Common myeloid progenitor, CD34-positive (primary cell): ENCODE data around the gene TRERF1.

ENCODE experiments used
- CTCF ChIA-PET: fragments of 350-600 bp; sonication (Branson Sonifier 250); formaldehyde crosslinking; loops from one replicate; lab custom pipeline; 2021; ENCODE audit warnings: antibody characterized with exemption; lab: Charles Lee
- POLR2A ChIA-PET: fragments of 350-600 bp; sonication (Branson Sonifier 250); formaldehyde crosslinking; loops from one replicate; lab custom pipeline; 2021; ENCODE audit warnings: antibody characterized with exemption; lab: Charles Lee
- DNase-seq, 3 donors: peaks; one replicate each; pipeline versions ENCODE4 v3.0.0 to v3.0.0-alpha.2; 2013
- H3K27ac ChIP-seq, 2 experiments: 1 replicate in 1 of 2; 2 replicates in 1 of 2; pipeline ENCODE4 v1.7.0; 2013; ENCODE audit warnings: inconsistent platforms in 2 of 2, low read length in 2 of 2, mild to moderate bottlenecking in 2 of 2, low read depth in 1 of 2, moderate library complexity in 1 of 2; ENCODE audit not compliant: severe bottlenecking in 2 of 2, insufficient read depth in 1 of 2, poor library complexity in 1 of 2
- H3K27me3 ChIP-seq, 5 experiments: replicated peaks in 2 of 5; 1 replicate in 3 of 5; 2 replicates in 2 of 5; pipeline versions ENCODE4 v1.6.1 to v1.7.0; 2013; ENCODE audit warnings: low read length in 4 of 5, mild to moderate bottlenecking in 2 of 5, moderate library complexity in 2 of 5, inconsistent platforms in 1 of 5; ENCODE audit not compliant: insufficient read depth in 5 of 5, control insufficient read depth in 4 of 5
- H3K36me3 ChIP-seq, 4 experiments: 1 replicate in 2 of 4; 2 replicates in 2 of 4; pipeline versions ENCODE4 v1.6.1 to v1.7.0; 2013; ENCODE audit warnings: low read length in 3 of 4, control low read depth in 1 of 4, mild to moderate bottlenecking in 1 of 4; ENCODE audit not compliant: control insufficient read depth in 4 of 4, insufficient read depth in 4 of 4
- H3K4me1 ChIP-seq, 4 experiments: 1 replicate in 3 of 4; 2 replicates in 1 of 4; pipeline versions ENCODE4 v1.6.1 to v1.7.1; 2013; ENCODE audit warnings: low read length in 3 of 4, mild to moderate bottlenecking in 3 of 4, control low read depth in 1 of 4, inconsistent platforms in 1 of 4, moderate library complexity in 1 of 4; ENCODE audit not compliant: control insufficient read depth in 4 of 4, insufficient read depth in 4 of 4; ENCODE audit errors: control extremely low read depth in 1 of 4
- H3K4me3 ChIP-seq, 7 experiments: 1 replicate in 4 of 7; 2 replicates in 3 of 7; pipeline versions ENCODE4 v1.5.1 to v1.7.0; 2013; ENCODE audit warnings: mild to moderate bottlenecking in 7 of 7, low read length in 6 of 7, moderate library complexity in 6 of 7, inconsistent platforms in 2 of 7, low read depth in 2 of 7, control low read depth in 1 of 7; ENCODE audit not compliant: insufficient read depth in 4 of 7, control insufficient read depth in 1 of 7; ENCODE audit errors: extremely low read depth in 1 of 7
- H3K9me3 ChIP-seq, 5 experiments: 1 replicate in 4 of 5; 2 replicates in 1 of 5; pipeline versions ENCODE4 v1.6.1 to v1.7.1; 2013; ENCODE audit warnings: low read length in 4 of 5, mild to moderate bottlenecking in 2 of 5, inconsistent platforms in 1 of 5, low read depth in 1 of 5, moderate library complexity in 1 of 5; ENCODE audit not compliant: control insufficient read depth in 4 of 5, insufficient read depth in 2 of 5; ENCODE audit errors: control extremely low read depth in 1 of 5
- whole genome bisulfite sequencing: methylation state at CpG from one replicate; pipeline ENCODE4 v1.1.5; 2013; ENCODE audit not compliant: insufficient coverage; 5-methylcytosine and 5-hydroxymethylcytosine counted together

TRERF1 gene

DNA sequence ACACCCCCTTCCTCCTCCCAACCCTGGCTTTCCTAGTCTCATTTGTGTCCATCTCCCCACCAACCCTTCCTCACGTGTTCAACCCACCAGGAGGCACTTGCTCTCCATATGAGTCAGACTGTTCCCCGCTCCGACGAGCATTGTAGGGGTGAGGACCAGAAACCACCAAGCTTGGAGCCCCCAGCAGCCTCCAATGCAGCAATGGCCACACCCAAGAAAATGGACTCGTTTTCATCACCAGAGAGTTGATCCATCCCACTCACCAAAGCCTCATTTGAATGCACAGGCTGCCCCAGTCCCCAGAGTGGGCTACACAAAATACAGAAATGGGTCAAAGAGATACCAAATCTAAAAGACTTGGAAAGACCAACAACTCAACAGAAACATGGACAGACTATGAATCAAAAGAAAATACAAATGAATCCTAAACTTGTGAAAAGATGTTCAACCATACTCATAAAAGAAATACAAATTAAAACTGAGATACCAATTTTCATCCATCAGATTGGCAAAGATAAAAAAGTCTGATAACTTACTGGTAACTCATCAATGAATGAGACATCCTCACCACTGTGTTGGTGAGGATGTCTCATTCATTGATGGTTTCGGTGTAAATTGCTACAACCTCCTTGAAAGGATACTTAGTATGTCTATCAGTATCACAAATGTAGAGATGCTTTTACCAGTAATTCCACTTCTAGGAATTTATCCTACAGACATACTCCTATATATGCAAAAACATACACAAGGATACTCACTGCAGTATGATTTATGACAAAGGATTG is 68.1 kb downstream of the TRERF1 start:
- POLR2A ChIA-PET: no interaction called here
- H3K9me3 ChIP-seq: no peaks in the 10 kb centered on the region
- no peak overlapping the region for H3K4me3 ChIP-seq
- H3K27me3 ChIP-seq: no peaks in the 10 kb centered on the region
- no peaks in the 10 kb centered on the region for H3K36me3 ChIP-seq
- DNase-seq: no peak
- peaks cover 7 to 49% (median 23%) of the 10 kb centered on the region in 4 experiments for H3K4me1 ChIP-seq
- CTCF ChIA-PET: no interaction called here
- 100% methylated on average over 4 of the region's 6 CpGs for WGBS
- H3K27ac ChIP-seq: no peak overlapping the region

DNA sequence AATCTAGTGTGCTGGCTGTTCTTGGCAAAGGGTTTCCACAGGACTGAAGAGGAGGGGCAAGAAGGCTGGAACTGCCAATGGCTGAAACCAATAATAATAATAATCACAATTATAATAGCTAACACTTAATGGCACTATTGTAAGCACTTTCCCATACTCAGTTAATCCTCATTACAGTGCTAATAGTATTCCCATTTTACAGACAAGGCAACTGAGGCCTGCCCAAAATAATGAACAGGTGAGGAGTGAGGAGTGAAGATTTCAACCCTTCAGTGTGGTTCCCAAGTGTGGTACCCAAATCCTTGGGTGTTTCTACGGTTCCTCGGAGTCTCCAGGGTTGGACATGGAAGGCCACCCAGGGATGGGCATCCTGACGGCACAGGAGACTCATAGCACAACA is 69.9 kb downstream of the TRERF1 start:
- Histone ChIP-seq H3K27me3 (no peaks in the 10 kb centered on the region), H3K4me1 (peaks cover 10 to 45% (median 16%) of the 10 kb centered on the region in 4 experiments), H3K27ac (no peak overlapping the region), H3K4me3 (no peak overlapping the region), H3K9me3 (no peaks in the 10 kb centered on the region), H3K36me3 (no peaks in the 10 kb centered on the region)
- WGBS: 95% methylated on average over 3 of the region's 3 CpGs
- POLR2A ChIA-PET: no interaction called here
- DNase-seq: no peak
- CTCF ChIA-PET: interaction anchor here (1.0 to 1.4 kb wide), 2 partner anchors 14 to 22 kb away, joined by 5 to 6 read pairs; no protein-coding TSS in a partner anchor

DNA sequence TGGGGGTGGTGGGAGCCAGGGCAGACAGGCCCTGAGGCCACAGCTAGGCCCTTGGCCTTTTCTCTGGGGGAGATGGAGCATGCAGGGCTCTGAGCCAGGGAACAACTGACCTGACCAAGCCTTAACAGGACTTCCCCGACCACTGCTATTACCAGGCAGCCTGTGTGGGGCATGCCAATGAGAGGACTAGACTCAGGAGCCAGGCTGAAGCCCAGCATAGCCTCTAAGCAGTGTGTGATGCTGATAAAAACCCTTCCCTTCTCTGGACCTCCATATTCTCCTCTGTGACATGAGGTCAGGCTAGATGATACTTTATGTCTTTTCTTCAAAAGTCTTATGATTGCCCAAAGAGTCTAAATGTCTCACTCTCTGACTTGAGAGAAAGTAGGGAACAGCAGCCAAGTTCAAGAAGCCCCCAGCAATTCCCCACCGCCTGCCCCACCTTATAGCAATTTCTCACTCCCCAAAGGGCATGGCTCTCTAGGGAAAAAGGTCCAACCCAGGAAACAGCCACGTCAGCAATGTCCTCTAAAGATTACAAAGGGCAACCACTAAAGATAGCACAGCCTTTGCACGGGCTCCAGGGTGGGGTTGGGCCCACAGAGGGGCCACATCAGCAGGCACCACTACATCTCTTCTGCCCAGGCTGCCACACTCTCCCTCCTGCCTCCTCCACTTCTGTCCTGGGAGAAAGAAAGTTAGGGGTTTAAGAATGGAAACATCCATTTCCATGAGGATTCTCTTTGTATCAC is 71.3 kb downstream of the TRERF1 start:
- DNase-seq: peak in 2 of 3 donors; percentile 15 to 25
- Histone ChIP-seq H3K4me1 (peaks cover 7 to 49% (median 16%) of the 10 kb centered on the region in 4 experiments), H3K36me3 (no peaks in the 10 kb centered on the region), H3K9me3 (no peaks in the 10 kb centered on the region), H3K27ac (no peak overlapping the region), H3K27me3 (no peaks in the 10 kb centered on the region), H3K4me3 (no peak overlapping the region)
- CTCF ChIA-PET: no interaction called here
- WGBS: 74% methylated on average over 3 of the region's 4 CpGs
- POLR2A ChIA-PET: no interaction called here

DNA sequence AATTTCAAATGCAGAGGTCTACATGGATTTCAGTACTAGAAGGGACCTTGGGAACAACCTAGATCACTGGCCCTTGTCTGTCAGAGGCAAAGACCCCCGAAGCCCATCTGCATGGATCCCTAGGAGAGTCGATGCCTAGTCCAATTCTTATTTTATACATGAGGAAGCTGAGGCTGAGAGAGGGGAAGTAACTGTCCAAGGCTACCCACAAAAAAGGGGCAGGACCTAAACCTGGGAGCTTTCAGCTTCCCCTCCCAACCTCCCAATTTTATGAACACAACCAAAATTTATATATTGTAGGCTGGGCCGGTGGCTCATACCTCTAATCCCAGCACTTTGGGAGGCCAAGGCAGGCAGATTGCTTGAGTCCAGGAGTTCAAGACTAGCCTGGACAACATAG is 73.2 kb downstream of the TRERF1 start:
- ChIA-PET POLR2A (no interaction called here), CTCF (interaction anchor here (1.4 kb wide), 1 partner anchor 13 kb away, joined by 3 read pairs; no protein-coding TSS in a partner anchor)
- H3K4me1 ChIP-seq: peaks cover 10 to 61% (median 20%) of the 10 kb centered on the region in 4 experiments
- H3K4me3 ChIP-seq: peak overlapping the region in 1 of 7 experiments; percentile 7
- no peak overlapping the region for H3K27ac ChIP-seq
- no peaks in the 10 kb centered on the region for H3K9me3 ChIP-seq
- WGBS: 0% methylated on average over 2 of the region's 3 CpGs
- DNase-seq: peak in 2 of 3 donors; percentile 72 to 77
- no peaks in the 10 kb centered on the region for H3K27me3 ChIP-seq
- no peaks in the 10 kb centered on the region for H3K36me3 ChIP-seq

DNA sequence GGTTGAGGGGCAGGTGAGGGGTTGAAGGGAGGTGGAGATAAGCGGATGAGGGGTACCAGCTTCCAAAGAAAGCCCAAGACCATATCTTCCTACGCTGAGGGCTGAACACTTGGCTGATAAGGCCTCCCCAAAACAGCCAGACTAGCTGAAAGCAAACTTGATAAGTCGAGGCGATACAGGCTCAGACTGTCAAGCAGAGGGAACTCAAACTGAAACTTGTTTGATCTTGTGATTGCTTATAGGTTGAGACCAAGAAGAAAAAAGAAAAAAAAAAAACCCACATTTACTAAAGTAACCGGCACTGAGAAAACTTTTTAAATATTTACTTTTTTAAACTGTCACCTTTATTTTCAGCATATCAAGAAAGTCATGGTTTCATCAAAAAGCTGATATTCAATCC is 73.6 kb downstream of the TRERF1 start:
- no peaks in the 10 kb centered on the region for H3K27me3 ChIP-seq
- CTCF ChIA-PET: interaction anchor here (0.6 kb wide), 1 partner anchor 174 kb away, joined by 3 read pairs; no protein-coding TSS in a partner anchor
- H3K4me1 ChIP-seq: peaks cover 10 to 63% (median 20%) of the 10 kb centered on the region in 4 experiments
- H3K27ac ChIP-seq: no peak overlapping the region
- H3K36me3 ChIP-seq: no peaks in the 10 kb centered on the region
- WGBS: no CpG with 5 or more reads among the region's 5 CpGs
- no peaks in the 10 kb centered on the region for H3K9me3 ChIP-seq
- POLR2A ChIA-PET: no interaction called here
- no peak overlapping the region for H3K4me3 ChIP-seq
- DNase-seq: peak in 1 of 3 donors; percentile 18

DNA sequence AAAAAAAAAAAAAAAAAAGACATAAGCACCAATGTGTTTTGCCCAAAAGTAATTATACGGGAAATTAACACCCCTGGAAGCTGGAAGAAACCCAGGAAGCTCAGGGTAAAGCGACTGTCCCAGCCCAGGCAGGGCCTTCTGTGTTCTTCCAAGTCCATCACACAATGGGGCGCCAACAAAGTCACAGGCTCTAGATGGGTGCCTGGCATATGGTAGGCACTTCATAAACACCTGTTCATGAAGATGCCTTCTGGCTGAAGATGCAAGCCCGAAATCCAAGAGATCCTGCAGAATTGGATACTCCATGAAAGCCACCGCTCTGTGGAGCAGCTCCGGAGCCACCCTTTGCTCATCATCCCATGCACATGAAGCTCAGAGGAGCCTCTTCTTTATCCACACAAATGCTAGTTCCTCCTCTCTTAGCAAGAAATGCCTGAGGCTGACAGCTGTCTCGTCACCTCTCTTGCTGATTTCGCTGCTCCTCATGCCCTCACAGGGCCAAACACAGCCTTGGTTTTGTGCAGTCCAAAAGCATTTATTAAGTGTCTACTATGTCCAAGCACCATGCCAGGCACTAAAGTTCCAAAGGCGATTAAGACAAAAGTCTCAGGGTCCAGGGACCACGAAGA is 76.6 kb downstream of the TRERF1 start:
- Histone ChIP-seq H3K36me3 (no peaks in the 10 kb centered on the region), H3K9me3 (no peaks in the 10 kb centered on the region), H3K4me1 (peaks cover 10 to 48% (median 19%) of the 10 kb centered on the region in 4 experiments), H3K27ac (no peak overlapping the region), H3K4me3 (no peak overlapping the region), H3K27me3 (no peaks in the 10 kb centered on the region)
- DNase-seq: no peak
- WGBS: 92% methylated on average over 9 of the region's 10 CpGs
- ChIA-PET CTCF (no interaction called here), POLR2A (no interaction called here)
